Memory B cell (primary cell): Measurements from ENCODE around the gene CLEC16A.
A peak's percentile ranks its signal among the peaks of the same experiment; 100 is the strongest.

Experiments used
- ATAC-seq: fragments of 150-1000 bp; cut with Tn5 transposase; 2 replicates; pipeline ENCODE4 v1.10.0; 2021; ENCODE audit warnings: low read depth, mild to moderate bottlenecking, moderate library complexity
- DNase-seq, 2 donors: peaks; one replicate each; pipeline ENCODE4 v3.0.0; 2022; ENCODE audit warnings: low spot score in 2 of 2
- H3K27ac Mint-ChIP-seq: one replicate; pipeline ENCODE4 v1.8.0; 2022; ENCODE audit warnings: mild to moderate bottlenecking, moderate library complexity, mixed read lengths
- H3K27me3 Mint-ChIP-seq: one replicate; pipeline ENCODE4 v1.8.0; 2022; ENCODE audit warnings: mixed read lengths
- H3K36me3 Mint-ChIP-seq: one replicate; pipeline ENCODE4 v1.8.0; 2022; ENCODE audit warnings: mild to moderate bottlenecking, mixed read lengths
- H3K4me1 Mint-ChIP-seq: one replicate; pipeline ENCODE4 v1.8.0; 2022; ENCODE audit warnings: mixed read lengths
- H3K4me3 Mint-ChIP-seq: one replicate; pipeline ENCODE4 v1.8.0; 2022; ENCODE audit warnings: mild to moderate bottlenecking, moderate library complexity, mixed read lengths
- H3K9me3 Mint-ChIP-seq: one replicate; pipeline ENCODE4 v1.8.0; 2022; ENCODE audit warnings: mixed read lengths

The CLEC16A gene

DNA sequence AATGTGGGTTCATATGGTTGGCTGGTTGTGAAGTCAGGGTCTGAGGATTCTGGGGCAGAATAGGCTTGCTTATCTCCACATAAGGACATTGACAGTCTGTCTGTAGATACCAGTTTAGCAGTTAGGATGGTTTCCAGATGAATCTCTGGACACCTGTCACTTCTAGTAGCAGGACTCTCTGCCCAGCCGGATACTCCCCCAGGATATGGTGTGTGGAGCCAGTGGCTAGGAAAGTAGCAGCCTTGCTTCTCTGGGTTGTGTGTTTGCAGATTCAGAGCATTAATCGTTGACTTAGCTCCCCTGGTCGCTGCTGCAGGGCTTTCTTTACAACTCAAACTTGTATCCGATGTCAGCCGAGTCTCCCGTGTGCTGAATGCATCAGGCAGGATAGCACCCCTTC, 45.2 kb downstream of the CLEC16A start:
- Mint-ChIP-seq H3K36me3 (peaks cover 42% of the 10 kb centered on the region), H3K27ac (no peak overlapping the region), H3K27me3 (no peaks in the 10 kb centered on the region), H3K4me1 (peaks cover 22% of the 10 kb centered on the region), H3K9me3 (no peaks in the 10 kb centered on the region), H3K4me3 (no peak overlapping the region)
- no peak for DNase-seq
- no peak for ATAC-seq

DNA sequence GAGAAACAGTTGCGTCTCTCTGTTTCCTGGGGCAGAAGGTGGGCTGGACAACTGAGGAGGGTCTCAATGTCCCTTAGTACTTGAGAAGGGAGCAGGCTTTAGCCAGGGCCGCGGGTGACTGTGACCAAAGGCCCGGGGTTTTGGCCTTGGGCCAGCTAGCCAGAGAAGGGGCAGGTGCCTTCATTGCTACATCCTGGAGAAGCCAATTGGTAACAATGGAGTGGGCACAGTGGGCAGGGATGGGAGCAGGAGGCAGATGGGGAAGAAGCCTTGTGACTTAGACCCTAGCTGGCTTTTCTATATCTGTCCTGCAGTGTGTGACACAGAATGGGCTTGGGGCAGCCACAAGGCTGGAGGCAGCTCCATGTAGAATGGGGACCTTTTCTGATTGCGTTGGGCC, 46.0 kb downstream of the CLEC16A start:
- no peak overlapping the region for H3K27ac Mint-ChIP-seq
- no peaks in the 10 kb centered on the region for H3K9me3 Mint-ChIP-seq
- peaks cover 27% of the 10 kb centered on the region for H3K4me1 Mint-ChIP-seq
- H3K27me3 Mint-ChIP-seq: no peaks in the 10 kb centered on the region
- DNase-seq: no peak
- no peak overlapping the region for H3K4me3 Mint-ChIP-seq
- peaks cover 47% of the 10 kb centered on the region for H3K36me3 Mint-ChIP-seq
- ATAC-seq: no peak

DNA sequence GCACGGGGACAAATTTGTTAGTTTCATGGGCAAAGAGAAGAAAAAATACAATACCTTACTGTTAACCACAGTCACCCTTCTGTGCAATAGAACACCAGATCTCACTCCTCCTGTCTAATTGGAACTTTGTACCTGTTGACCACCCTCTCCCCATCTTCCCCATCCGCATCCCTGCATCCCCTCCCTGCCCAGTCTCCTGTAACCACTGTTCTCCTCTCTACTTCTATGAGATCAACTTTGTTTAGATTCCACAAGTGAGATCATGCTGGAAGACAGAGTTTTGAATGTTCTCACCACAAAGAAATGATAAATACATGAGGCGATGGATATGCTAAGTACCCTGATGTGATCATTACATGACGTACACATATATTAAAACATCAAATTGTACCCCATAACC, 47.7 kb downstream of the CLEC16A start:
- ATAC-seq (no peak), DNase-seq (no peak)
- Mint-ChIP-seq H3K27me3 (no peaks in the 10 kb centered on the region), H3K4me3 (no peak overlapping the region), H3K4me1 (peaks cover 27% of the 10 kb centered on the region), H3K9me3 (no peaks in the 10 kb centered on the region), H3K27ac (no peak overlapping the region), H3K36me3 (peaks cover 47% of the 10 kb centered on the region)

DNA sequence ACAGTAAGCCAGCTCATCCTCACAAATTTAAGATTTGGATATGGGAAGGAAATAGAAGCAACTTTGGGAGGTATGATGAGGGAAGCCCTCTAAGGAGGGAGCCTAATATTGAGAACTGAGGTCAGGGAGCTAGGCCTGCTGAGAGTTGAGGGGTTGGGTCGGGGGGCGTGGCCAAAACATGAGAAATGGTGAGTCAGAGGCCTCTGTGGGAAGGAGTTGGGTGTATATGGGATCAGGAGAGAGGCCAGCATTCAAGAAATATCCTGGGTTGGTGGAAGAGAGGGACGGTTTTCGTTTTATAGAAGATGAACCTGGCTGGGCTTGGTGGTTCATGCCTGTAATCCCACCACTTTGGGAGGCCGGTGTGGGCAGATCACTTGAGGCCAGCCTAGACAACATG, 48.4 kb downstream of the CLEC16A start:
- Mint-ChIP-seq H3K9me3 (no peaks in the 10 kb centered on the region), H3K4me3 (no peak overlapping the region), H3K27ac (no peak overlapping the region), H3K4me1 (peaks cover 21% of the 10 kb centered on the region), H3K27me3 (no peaks in the 10 kb centered on the region), H3K36me3 (peaks cover 45% of the 10 kb centered on the region)
- DNase-seq: no peak
- ATAC-seq: no peak

DNA sequence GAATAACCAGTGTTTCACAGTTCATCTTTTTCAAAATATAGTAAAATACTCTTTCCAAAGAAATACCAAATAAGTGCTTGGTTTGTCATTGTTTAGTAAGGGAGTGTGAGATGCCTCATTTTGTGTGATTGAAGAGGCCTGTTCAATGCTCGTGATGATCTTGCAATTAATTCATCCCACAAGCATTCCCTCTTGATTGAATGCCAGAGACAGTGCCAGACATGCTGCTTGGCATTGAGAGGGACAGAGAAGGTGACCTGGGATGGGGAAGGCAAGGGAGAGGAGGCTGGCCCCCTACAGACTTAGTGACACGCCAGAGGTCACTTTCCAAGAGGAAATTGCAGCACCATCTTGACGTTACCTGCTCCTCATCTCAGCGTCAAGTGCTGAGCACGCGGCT, 49.3 kb downstream of the CLEC16A start:
- ATAC-seq: no peak
- Mint-ChIP-seq H3K4me3 (no peak overlapping the region), H3K36me3 (peaks cover 45% of the 10 kb centered on the region), H3K27ac (no peak overlapping the region), H3K27me3 (no peaks in the 10 kb centered on the region), H3K4me1 (peaks cover 14% of the 10 kb centered on the region), H3K9me3 (no peaks in the 10 kb centered on the region)
- DNase-seq: no peak

DNA sequence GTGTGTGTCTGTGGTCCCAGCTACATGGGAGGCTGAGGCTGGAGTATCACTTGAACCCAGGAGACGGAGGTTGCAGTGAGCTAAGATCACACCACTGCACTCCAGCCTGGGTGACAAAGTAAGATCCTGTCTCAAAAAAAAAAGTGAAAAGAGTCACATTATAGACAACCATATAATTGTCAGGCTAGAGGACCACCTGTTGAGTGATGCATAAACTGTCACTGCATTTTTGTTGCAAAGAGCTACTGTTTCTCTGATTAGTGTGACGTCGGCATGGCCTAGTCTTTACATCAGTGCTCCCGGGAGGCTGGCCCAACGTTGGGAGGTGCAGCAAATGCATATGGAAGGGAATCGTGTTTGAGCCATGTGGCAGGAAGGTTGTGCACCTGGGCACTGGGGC, 50.2 kb downstream of the CLEC16A start:
- no peak for ATAC-seq

DNA sequence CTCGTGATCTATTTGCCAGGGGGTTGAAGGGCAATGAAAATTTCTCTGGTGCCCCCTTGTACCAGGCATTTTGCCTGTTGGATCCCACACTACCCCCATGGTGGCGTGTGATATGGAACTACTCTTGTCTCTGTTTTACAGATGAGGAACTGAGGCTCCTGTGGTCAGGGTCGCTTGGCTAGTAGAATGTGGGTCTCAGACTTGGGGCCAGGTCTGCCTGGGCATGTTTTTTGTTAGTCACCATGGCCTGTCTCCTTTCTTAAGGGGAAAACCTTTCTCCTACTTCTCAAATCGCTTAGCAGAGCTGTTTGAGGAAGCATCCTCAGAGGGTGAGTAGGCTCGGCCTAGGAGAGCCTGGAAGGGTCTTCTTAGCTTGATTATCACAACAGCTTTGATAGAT, 51.2 kb downstream of the CLEC16A start:
- H3K36me3 Mint-ChIP-seq: peaks cover 44% of the 10 kb centered on the region
- ATAC-seq (no peak), DNase-seq (no peak)
- no peak overlapping the region for H3K4me3 Mint-ChIP-seq
- no peaks in the 10 kb centered on the region for H3K27me3 Mint-ChIP-seq
- H3K27ac Mint-ChIP-seq: no peak overlapping the region
- peaks cover 14% of the 10 kb centered on the region for H3K4me1 Mint-ChIP-seq
- no peaks in the 10 kb centered on the region for H3K9me3 Mint-ChIP-seq

More for the DNA sequence above, 50.2 kb downstream of the CLEC16A start:
- Mint-ChIP-seq H3K4me3 (no peak overlapping the region), H3K9me3 (no peaks in the 10 kb centered on the region), H3K4me1 (peaks cover 14% of the 10 kb centered on the region), H3K27me3 (no peaks in the 10 kb centered on the region), H3K27ac (no peak overlapping the region), H3K36me3 (peaks cover 42% of the 10 kb centered on the region)
- no peak for DNase-seq

DNA sequence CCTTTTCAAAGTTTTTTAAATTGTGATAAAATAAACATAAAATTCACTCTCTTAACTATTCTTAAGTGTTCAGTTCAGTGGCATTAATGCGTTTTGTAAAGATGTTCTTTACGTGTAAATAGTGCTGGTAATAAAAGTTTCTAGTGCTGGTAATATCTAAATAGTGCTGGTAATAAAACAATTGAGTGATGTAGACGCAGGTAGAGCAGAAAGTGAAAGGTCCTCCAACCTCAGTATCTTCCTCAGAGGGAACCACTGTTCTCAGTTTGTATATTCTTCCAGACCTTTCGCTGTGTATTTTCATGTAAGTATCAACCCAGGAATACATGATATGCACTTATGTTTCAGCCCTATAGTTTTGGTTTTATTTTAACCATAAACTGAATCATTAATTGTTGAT, 53.1 kb downstream of the CLEC16A start:
- H3K27me3 Mint-ChIP-seq: no peaks in the 10 kb centered on the region
- peak overlapping the region; percentile 21 for H3K27ac Mint-ChIP-seq
- peaks cover 31% of the 10 kb centered on the region for H3K36me3 Mint-ChIP-seq
- H3K4me1 Mint-ChIP-seq: peaks cover 11% of the 10 kb centered on the region
- no peak overlapping the region for H3K4me3 Mint-ChIP-seq
- no peak for ATAC-seq
- no peaks in the 10 kb centered on the region for H3K9me3 Mint-ChIP-seq
- no peak for DNase-seq

DNA sequence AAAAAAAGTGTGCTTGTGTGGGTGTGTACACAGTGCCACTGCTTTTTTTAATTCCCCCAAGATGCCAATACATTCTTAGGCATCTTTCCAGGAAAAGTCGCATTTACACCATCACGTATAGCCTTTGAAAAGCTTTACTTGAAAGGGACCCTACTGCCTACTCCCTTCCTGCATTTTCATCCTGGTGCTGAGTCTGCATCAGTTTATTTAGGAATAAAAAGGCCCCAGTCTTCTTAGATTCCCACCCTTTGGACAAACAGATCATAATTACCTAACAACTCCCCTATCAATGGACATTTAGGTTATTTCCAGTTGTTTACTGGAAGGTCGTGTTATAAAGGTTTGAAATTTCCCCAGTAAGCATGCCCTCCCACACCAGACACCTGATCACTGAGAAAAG, 54.9 kb downstream of the CLEC16A start:
- ATAC-seq (no peak), DNase-seq (no peak)
- no peak overlapping the region for H3K27ac Mint-ChIP-seq
- no peaks in the 10 kb centered on the region for H3K27me3 Mint-ChIP-seq
- H3K36me3 Mint-ChIP-seq: peaks cover 32% of the 10 kb centered on the region
- H3K4me3 Mint-ChIP-seq: no peak overlapping the region
- H3K9me3 Mint-ChIP-seq: no peaks in the 10 kb centered on the region
- peaks cover 8% of the 10 kb centered on the region for H3K4me1 Mint-ChIP-seq

DNA sequence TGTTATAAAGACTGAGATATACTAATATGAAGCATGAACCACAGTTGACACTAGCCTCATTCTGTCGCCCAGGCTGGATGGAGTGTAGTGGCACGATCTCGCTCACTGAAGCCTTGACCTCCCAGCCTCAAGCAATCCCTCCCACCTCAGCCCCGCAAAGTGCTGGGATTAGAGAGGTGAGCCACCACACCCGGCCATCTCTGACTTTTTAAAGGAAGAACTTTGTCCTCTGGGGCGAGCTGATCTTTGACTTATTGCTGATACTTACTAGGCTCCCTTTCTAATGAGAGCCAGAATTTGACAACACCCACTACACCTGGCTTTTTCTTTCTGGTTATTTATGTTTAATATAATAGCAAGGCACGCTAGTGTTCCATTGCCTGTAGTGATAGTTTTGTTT, 57.2 kb downstream of the CLEC16A start:
- H3K27me3 Mint-ChIP-seq: no peaks in the 10 kb centered on the region
- ATAC-seq (no peak), DNase-seq (no peak)
- H3K36me3 Mint-ChIP-seq: peaks cover 28% of the 10 kb centered on the region
- no peaks in the 10 kb centered on the region for H3K9me3 Mint-ChIP-seq
- H3K4me3 Mint-ChIP-seq: no peak overlapping the region
- no peak overlapping the region for H3K27ac Mint-ChIP-seq
- no peaks in the 10 kb centered on the region for H3K4me1 Mint-ChIP-seq

DNA sequence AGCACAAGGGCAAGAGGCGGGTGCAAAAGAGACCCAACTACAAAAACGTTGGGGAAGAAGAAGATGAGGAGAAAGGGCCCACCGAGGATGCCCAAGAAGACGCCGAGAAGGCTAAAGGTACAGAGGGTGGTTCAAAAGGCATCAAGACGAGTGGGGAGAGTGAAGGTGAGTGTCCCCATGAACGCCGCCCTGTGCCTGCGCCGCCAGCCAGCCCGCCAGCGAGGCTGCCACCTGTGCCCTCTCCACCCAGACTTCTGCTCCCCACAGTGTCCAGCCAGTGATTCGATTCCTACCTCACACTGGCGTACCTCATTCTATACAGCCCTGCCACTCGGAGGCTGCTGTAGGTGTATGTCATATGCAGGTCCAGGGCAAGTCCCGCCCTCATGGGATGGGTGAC, 58.8 kb downstream of the CLEC16A start:
- ATAC-seq (no peak), DNase-seq (no peak)
- Mint-ChIP-seq H3K4me1 (no peaks in the 10 kb centered on the region), H3K27me3 (no peaks in the 10 kb centered on the region), H3K36me3 (peaks cover 26% of the 10 kb centered on the region), H3K27ac (no peak overlapping the region), H3K4me3 (no peak overlapping the region), H3K9me3 (no peaks in the 10 kb centered on the region)

DNA sequence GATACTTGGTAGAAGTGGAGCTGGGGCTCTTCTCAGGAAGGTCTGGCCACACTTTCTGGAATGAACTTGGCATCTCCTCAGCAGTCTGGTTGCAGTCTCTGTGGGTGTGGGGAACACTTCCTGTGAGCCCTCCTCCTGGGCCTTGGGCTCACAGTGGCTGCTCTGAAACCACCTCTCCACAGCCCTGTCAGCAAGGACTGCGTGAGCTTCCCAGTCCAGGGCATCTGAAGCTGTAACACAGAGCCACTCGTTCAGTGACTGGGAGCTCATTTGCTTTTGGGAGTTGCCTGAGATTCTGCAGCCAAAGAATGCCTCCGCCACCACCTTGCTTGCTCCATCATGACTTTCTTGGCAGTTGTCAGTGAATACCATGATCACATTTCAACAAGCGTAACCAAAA, 60.0 kb downstream of the CLEC16A start:
- H3K27ac Mint-ChIP-seq: no peak overlapping the region
- DNase-seq (no peak), ATAC-seq (no peak)
- H3K36me3 Mint-ChIP-seq: peaks cover 28% of the 10 kb centered on the region
- H3K4me1 Mint-ChIP-seq: no peaks in the 10 kb centered on the region
- H3K27me3 Mint-ChIP-seq: no peaks in the 10 kb centered on the region
- no peak overlapping the region for H3K4me3 Mint-ChIP-seq
- H3K9me3 Mint-ChIP-seq: no peaks in the 10 kb centered on the region

DNA sequence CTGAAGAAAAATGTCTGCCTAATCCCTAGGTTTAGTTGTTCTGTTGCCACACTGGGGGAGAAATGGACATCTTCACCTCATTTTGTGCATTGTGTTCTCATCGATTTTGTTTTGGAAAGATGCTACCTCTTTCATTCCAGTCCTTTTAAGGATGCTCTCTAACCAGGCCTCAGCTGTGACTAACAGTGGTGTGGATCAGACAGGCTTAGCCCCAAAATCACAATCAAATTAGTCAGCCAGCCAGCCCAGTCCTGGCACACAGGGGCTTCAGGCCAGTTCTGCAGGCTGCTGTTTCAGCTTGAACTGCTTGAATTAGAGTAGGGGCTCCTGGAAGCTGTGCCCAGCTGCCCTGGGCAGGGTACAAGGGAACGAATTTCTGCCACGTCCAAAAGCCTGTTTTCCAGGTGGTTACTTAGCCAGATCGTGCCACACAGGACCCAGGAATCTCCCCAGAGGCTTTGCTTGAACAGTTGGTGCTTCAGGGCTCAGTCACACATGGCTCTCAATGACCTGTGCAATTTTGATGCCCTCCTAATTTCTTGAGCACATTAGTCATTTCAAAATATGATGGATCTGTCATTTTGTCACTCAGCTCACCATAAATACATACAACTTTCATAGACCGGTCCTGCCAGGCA, 60.7 kb downstream of the CLEC16A start:
- DNase-seq: no peak
- H3K36me3 Mint-ChIP-seq: peaks cover 27% of the 10 kb centered on the region
- no peaks in the 10 kb centered on the region for H3K27me3 Mint-ChIP-seq
- no peak overlapping the region for H3K4me3 Mint-ChIP-seq
- no peak for ATAC-seq
- no peak overlapping the region for H3K27ac Mint-ChIP-seq
- no peaks in the 10 kb centered on the region for H3K9me3 Mint-ChIP-seq
- H3K4me1 Mint-ChIP-seq: no peaks in the 10 kb centered on the region

DNA sequence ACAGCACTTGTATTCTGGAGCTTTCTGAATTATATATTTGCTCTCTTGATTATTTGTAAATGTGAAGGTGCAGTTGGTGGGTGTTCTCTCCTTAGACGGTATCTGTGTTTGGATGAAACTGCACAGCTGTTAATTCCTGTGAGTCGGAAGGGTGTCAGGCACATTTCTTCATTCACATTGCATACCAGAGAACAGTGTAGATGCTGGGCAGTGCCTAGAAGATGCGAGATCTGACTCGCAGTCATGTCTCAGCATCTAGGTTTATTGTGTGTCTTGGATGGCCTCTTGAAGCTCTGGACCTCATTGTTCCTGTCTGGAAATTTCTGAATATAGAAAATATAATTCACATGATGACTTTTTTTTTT, 61.2 kb downstream of the CLEC16A start:
- H3K4me3 Mint-ChIP-seq: no peak overlapping the region
- H3K27me3 Mint-ChIP-seq: no peaks in the 10 kb centered on the region
- no peak overlapping the region for H3K27ac Mint-ChIP-seq
- no peaks in the 10 kb centered on the region for H3K9me3 Mint-ChIP-seq
- no peaks in the 10 kb centered on the region for H3K4me1 Mint-ChIP-seq
- ATAC-seq: no peak
- H3K36me3 Mint-ChIP-seq: peaks cover 29% of the 10 kb centered on the region
- no peak for DNase-seq

DNA sequence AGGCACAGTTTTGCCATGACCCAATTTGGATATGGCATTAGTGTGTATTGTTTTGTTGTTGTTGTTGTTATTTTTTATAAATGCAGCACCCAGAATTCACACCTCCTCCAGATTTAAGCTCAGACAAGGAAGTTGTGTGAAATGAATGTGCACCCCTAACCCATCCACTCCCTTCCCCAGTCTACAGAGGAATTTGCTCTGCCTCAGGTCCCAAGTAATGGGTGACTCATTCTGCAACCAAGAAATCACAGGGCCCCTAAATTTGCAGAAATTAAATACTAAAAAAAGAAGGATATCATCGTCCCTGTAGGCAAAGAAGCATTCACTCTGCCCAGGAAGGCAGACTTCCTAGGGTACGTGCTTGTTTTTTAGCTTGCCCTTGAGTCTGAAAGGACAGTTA, 62.3 kb downstream of the CLEC16A start:
- Mint-ChIP-seq H3K4me1 (no peaks in the 10 kb centered on the region), H3K27ac (peak overlapping the region; percentile 14), H3K27me3 (no peaks in the 10 kb centered on the region), H3K36me3 (peaks cover 39% of the 10 kb centered on the region), H3K9me3 (no peaks in the 10 kb centered on the region), H3K4me3 (no peak overlapping the region)
- no peak for DNase-seq
- no peak for ATAC-seq
